Measurements from ENCODE around the gene ZDHHC11B. TPM values are rescaled to one million over a fixed set of nuclear protein-coding genes. Genes with fewer than 3 reads are reported as not detected.

Gene ZDHHC11B
- total and polyA plus RNA-seq, 2 donors (not counting 1 experiment from before 2014, with no cell fraction given): under 0.01 TPM; not detected in 1

DNA sequence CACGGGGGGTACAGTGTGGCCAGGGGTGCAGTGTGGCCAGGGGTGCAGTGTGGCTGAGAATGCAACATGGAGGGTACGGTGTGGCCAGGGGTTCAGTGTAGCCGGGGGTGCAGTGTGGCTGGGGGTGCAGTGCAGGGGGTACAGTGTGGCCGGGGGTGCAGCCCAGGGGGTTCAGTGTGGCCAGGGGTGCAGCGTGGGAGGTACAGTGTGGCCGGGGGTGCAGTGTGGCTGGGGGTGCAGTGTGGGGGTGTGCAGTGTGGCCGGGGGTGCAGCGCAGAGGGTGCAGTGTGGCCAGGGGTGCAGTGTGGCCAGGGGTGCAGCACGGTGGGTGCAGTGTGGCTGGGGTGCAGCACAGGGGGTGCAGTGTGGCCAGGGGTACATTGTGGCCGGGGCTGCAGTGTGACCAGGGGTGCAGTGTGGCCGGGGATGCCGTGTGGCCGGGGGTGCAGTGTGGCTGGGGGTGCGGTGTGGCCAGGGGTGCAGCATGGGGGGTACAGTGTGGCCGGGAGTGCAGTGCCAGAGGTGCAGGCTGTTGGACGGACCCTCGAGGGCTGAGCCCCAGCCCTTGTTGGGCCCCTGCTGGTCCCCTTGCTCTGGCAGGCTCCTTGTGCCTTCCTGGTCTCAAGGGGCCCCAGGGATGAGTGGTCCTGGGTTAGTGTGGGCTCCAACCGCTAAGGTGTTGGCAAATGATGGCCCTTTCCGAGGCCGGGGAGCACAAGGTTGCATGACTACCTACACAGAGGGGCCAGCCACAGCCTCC lies 109.2 kb downstream of the ZDHHC11B start:
- Histone ChIP-seq H3K27me3 (ENCODE audit: control insufficient read depth, insufficient read depth, low read length) (peaks cover 5% of the 10 kb centered on the region), H3K4me3 (replicated peaks in 1 of 4; ENCODE audit: control extremely low read depth in 1 of 4, insufficient read depth in 1 of 4, low read depth in 3 of 4, low read length in 4 of 4) (no peak overlapping the region), H2AFZ (ENCODE audit: low read length) (no peak overlapping the region), H3K27ac (ENCODE audit: insufficient read depth, low read length) (no peak overlapping the region), H3K9ac (ENCODE audit: insufficient read depth, low read length) (no peak overlapping the region), H3K4me1 (ENCODE audit: control insufficient read depth, extremely low read depth, insufficient read depth, low read length) (peaks cover 4% of the 10 kb centered on the region), H4K20me1 (ENCODE audit: control insufficient read depth, extremely low read depth, insufficient read depth, low read length) (no peaks in the 10 kb centered on the region), H3K9me3 (ENCODE audit: control insufficient read depth, insufficient read depth, low read depth, low read length) (no peaks in the 10 kb centered on the region), H3K4me2 (ENCODE audit: extremely low read depth, insufficient read depth, low read length) (no peak overlapping the region), H3K79me2 (ENCODE audit: control insufficient read depth, insufficient read depth, low read length) (no peaks in the 10 kb centered on the region), H3K36me3 (ENCODE audit: control insufficient read depth, insufficient read depth, low read length) (no peaks in the 10 kb centered on the region)
- DNase-seq (ENCODE audit: low read depth in 2 of 2): no peak
- TF ChIP-seq EZH2 (IDR thresholded peaks at IDR 0.05; ENCODE audit: low read length, missing control alignments) (no peak), CTCF (conservative IDR thresholded peaks at IDR 0.05 in 1 of 2, IDR thresholded peaks at IDR 0.05 in 1 of 2; ENCODE audit: low read depth in 1 of 2, low read length in 2 of 2) (no peak)

GRCh38 chr5:674630-675011 lies 109.9 kb downstream of the ZDHHC11B start:
- Histone ChIP-seq H3K27me3 (ENCODE audit: control insufficient read depth, insufficient read depth, low read length) (peaks cover 5% of the 10 kb centered on the region), H3K79me2 (ENCODE audit: control insufficient read depth, insufficient read depth, low read length) (no peaks in the 10 kb centered on the region), H3K9ac (ENCODE audit: insufficient read depth, low read length) (no peak overlapping the region), H2AFZ (ENCODE audit: low read length) (no peak overlapping the region), H3K4me3 (replicated peaks in 1 of 4; ENCODE audit: control extremely low read depth in 1 of 4, insufficient read depth in 1 of 4, low read depth in 3 of 4, low read length in 4 of 4) (no peak overlapping the region), H3K4me1 (ENCODE audit: control insufficient read depth, extremely low read depth, insufficient read depth, low read length) (peaks cover 4% of the 10 kb centered on the region), H4K20me1 (ENCODE audit: control insufficient read depth, extremely low read depth, insufficient read depth, low read length) (no peaks in the 10 kb centered on the region), H3K9me3 (ENCODE audit: control insufficient read depth, insufficient read depth, low read depth, low read length) (no peaks in the 10 kb centered on the region), H3K27ac (ENCODE audit: insufficient read depth, low read length) (no peak overlapping the region), H3K4me2 (ENCODE audit: extremely low read depth, insufficient read depth, low read length) (no peak overlapping the region), H3K36me3 (ENCODE audit: control insufficient read depth, insufficient read depth, low read length) (no peaks in the 10 kb centered on the region)
- no peak for DNase-seq (ENCODE audit: low read depth in 2 of 2)
- TF ChIP-seq CTCF (conservative IDR thresholded peaks at IDR 0.05 in 1 of 2, IDR thresholded peaks at IDR 0.05 in 1 of 2; ENCODE audit: low read depth in 1 of 2, low read length in 2 of 2) (no peak), EZH2 (IDR thresholded peaks at IDR 0.05; ENCODE audit: low read length, missing control alignments) (no peak)

DNA sequence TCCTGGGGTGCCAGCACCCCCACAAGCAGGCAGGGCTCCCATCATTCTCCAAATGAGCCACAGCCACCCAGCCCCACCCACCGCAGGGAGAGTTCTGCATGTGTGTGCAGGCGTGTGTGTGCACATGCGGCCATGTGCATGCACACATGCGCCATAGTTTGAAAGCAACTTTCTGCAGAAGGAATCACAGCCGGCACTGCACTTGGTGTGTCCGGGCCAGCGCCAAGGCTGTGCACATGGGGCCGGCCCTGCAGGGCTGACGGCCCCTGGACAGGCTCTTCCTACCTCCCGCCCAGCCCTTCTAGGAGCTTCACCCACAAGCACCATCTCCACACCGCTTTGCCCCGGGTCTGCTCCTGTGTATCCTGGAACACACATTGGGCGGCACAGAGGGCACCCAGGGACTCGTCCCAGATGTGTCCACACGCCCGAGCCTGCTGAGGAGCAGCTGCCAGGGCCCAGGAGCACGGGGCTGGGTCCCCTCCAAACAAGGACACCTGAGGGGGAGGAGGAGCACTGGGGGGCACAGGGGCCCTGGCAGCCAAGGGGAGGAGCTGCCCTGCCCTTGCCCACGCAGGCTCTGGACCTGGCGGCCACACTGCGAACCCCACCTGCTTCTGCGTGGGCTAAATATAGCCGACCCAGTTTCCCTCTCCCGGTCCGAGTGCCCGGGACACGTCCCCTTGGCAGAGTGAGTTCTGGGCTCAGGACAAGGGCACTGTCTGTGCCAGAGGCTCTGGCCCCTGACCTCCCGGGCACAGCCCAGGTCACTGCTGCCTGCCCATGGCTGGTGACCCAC lies 110.5 kb downstream of the ZDHHC11B start:
- TF ChIP-seq CTCF (conservative IDR thresholded peaks at IDR 0.05 in 1 of 2, IDR thresholded peaks at IDR 0.05 in 1 of 2; ENCODE audit: low read depth in 1 of 2, low read length in 2 of 2): no peak
- TF ChIP-seq EZH2 (IDR thresholded peaks at IDR 0.05; ENCODE audit: low read length, missing control alignments): no peak
- no peak overlapping the region for H3K9ac ChIP-seq (ENCODE audit: insufficient read depth, low read length)
- no peaks in the 10 kb centered on the region for H3K79me2 ChIP-seq (ENCODE audit: control insufficient read depth, insufficient read depth, low read length)
- H3K27me3 ChIP-seq (ENCODE audit: control insufficient read depth, insufficient read depth, low read length): peaks cover 5% of the 10 kb centered on the region
- H2AFZ ChIP-seq (ENCODE audit: low read length): no peak overlapping the region
- no peak overlapping the region for H3K27ac ChIP-seq (ENCODE audit: insufficient read depth, low read length)
- peaks cover 4% of the 10 kb centered on the region for H3K4me1 ChIP-seq (ENCODE audit: control insufficient read depth, extremely low read depth, insufficient read depth, low read length)
- H3K9me3 ChIP-seq (ENCODE audit: control insufficient read depth, insufficient read depth, low read depth, low read length): no peaks in the 10 kb centered on the region
- DNase-seq (ENCODE audit: low read depth in 2 of 2): no peak
- H3K4me2 ChIP-seq (ENCODE audit: extremely low read depth, insufficient read depth, low read length): no peak overlapping the region
- H4K20me1 ChIP-seq (ENCODE audit: control insufficient read depth, extremely low read depth, insufficient read depth, low read length): no peaks in the 10 kb centered on the region
- no peak overlapping the region for H3K4me3 ChIP-seq (replicated peaks in 1 of 4; ENCODE audit: control extremely low read depth in 1 of 4, insufficient read depth in 1 of 4, low read depth in 3 of 4, low read length in 4 of 4)
- H3K36me3 ChIP-seq (ENCODE audit: control insufficient read depth, insufficient read depth, low read length): no peaks in the 10 kb centered on the region
